ENCODE measurements around the gene MBP.

Gene MBP

DNA sequence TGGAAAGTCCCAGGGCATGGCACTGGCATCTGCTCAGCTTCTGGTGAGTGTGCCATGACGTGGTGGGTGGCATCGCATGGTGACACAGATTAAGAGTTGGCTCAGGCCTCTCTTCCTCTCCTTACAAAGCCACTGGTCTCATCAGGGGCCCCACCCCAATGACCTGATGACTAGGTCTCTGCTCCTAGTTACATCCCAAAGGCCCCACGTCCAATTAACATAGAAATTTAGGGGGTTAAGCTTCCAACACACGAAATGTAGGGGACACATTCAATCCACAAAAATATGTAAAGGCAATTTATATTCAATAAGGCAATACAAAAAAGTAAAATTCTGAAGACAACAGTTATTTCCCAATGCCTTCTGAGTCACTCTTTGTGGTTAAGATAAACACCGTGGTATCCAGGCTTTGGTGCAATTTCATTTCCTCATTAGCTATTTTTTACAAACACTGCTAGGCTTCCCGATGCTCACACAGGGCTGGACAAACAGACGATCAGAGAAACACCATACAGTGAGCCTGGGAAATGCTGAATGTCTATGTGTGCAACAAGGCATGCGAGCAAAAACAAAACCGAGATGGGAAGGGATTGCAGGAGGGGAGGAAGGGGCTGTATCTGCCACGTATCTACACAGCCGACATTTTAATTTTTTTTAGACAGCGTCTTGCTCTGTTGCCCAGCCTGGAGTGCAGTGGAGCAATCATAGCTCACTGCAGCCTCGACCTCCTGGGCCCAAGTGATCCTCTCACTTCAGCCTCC, 67.2 kb downstream of the MBP start:
- no peak for DNase-seq (ENCODE audit: low read depth, low spot score)

DNA sequence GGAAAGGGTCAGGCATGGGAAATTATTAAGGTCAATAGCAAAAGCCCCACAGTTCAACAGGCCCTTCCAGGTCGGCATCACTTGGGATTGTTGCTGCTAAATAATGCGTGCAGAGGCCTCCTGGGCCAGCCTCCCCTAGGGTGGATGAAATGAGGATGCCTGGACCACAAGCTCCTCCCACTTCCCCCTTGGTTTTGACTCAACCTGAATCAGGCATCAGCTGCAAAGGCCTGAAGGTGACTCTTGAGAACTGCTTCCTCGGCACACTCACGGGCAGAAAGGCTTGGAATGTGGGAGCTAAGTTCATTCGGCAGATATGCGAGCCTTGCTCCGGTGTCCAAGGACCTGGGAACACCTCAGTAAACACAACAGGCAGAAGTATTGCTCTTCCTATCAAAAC, 69.3 kb downstream of the MBP start:
- peak; percentile 70 for DNase-seq (ENCODE audit: low read depth, low spot score)

DNA sequence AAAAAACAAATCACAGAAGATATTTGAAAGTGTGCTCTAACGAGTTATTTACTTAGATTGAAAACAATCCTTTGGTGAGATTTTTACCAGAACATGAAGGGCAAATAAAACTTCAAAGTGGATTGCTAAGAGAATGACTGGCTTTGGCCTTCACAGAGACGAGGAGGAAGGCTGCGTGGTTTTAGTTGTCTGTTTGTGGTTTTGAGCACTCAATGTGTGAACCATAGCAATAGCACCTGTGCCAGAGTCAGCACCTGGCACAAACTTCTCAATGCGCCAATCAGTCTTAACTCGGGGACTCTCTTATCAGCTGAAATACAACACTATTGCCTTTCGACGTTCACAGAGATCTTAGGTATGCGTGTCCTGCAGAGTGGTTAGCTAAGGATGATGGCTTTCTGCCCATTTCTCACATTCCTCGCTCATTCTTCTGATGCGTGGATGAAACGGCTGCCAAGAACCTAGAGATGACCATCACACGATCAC, 70.0 kb downstream of the MBP start:
- DNase-seq (ENCODE audit: low read depth, low spot score): peak; percentile 56

DNA sequence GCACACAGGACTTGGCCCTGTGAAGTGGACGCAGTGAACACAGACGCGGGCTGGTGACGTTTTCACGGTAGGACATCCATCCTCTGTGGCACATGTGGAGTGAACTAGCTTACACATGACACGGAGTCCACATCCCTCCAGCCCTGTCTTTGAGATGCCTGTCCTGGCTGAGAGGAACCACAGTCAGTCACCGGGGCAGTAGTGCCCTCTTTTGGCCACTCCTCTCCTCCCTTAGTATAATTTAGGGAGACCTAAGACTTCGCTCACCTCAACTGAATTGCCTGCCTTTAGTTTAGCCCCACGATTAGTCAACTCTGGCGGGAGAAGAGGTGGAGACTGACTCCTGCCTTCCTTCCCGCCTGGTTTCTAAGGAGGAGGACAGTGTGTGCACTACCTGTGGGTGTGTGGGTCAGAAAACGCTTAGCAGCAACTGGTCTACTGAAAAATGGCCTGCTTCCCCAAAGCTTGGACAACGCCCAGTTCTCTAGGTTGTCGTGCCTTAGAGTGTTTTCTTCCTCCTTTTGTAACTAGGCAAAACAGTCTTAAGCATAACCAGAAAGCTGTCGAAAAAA, 70.6 kb downstream of the MBP start:
- no peak for DNase-seq (ENCODE audit: low read depth, low spot score)

DNA sequence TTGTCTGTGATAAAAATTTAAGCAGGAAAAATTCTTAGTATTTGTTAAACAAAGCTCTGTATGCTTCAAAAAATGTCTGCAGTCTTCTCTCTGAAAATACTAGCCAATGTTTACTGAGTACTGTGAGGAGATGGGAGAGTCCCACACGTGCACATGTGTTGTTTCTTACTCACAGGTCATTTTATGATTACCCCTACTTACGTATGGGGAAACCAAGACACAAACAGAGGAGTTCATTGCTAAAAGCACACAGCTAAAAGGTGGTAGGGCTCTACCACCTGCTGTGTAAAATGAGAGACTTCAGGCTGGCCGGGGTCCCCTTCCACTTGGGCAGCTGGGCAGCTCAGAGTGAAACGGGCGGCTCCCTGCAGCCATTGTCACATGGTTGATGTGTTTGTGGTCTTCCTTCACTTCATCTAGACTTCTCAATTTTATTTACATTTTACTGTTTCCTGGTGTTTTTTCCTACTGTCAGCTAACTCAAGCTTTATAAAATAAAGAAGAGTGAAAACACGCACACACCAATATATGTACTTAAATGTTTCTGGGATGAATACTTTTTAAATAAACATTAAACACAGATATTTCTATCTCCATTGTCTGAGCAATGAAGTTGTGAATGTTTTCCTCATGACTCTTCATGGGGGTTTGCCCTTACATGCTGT, 71.2 kb downstream of the MBP start:
- no peak for DNase-seq (ENCODE audit: low read depth, low spot score)

DNA sequence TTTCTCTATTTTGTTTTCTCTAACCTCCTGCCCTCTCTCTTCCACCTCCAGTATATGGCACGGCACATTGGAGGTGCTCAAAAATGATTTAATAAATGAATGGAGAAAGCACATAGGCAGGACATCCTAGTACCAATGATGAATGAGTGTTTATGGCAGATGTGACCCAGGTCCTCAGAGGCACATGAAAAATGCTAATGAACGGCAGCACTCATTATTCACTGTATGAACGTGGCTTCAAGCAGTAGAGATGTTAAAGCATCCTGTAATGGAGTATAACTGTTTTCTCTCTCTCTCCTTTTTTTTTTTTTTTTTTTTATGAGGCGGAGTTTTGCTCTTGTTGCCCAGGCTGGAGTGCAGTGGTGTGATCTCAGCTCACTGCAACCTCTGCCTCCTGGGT, 72.4 kb downstream of the MBP start:
- no peak for DNase-seq (ENCODE audit: low read depth, low spot score)

DNA sequence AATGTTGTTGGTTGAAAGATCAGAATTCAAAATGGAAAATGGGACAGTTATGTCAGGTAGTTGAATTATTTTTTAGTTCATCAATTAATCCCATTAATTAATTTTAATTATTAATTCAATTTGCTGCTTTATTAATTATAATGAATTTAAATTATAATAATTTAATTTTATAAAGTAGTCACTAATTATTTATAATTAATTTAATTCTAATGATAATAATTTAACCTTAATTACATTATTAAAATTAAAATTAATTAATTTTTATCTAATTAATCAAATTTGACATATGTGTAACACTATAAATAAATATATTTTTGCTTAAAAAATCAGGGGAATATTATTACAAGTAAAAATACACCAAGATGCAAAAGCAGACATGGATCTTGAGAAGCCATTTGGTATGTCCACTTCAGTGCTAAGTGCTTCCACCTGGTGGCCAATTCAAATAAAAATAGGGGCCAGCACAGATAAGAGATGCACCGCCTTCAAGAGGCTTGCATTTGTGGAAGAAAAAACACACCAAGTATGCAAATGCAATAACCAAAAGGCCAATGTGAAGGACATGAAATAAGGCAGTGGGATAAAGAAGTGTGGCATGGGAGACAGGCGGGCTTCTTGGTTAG, 73.2 kb downstream of the MBP start:
- DNase-seq (ENCODE audit: low read depth, low spot score): no peak

DNA sequence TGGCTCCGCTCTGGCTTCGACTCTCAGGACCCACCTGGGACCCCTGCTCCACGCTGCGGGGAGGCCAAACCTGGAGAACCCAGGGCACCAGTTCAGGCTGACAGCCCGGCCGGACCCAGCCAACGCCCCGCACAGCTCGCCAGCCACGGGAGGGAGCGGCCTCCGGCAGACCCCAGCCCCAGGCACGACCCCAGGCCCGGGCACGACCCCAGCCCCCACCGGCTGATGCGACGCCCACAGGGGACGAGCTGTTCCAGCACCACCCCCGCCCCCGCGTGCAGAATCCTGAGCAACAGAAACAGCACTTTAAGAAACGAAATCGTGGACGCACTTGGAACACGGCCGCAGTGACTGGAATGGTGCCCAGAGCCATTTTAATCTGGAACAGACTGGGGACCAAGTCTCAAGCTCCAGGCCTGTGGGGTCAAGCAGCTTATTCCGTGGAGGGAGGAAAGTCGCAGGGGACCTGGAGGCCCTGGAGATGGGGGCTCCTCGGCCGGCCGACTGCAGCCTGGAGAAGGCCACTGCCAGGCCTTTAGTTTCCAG, 74.2 kb downstream of the MBP start:
- no peak for DNase-seq (ENCODE audit: low read depth, low spot score)

DNA sequence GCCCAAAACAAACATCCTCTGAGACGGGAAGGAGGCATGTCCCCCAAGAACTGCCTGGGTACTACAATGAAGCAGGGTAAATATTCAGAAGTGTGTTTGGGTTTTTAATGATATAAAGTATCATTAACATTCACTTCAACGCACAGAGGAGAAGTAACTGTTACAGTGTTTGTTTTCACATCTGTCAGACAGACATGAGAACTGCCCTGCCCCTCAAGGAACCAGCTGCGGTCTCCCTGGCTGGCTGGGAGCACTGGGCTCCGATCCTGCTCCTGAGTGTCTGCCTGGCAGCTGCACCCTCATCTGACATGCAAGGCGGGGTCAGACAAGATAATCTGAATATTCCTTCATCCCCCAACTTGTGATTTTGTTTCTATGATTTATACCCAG, 75.6 kb downstream of the MBP start:
- no peak for DNase-seq (ENCODE audit: low read depth, low spot score)

DNA sequence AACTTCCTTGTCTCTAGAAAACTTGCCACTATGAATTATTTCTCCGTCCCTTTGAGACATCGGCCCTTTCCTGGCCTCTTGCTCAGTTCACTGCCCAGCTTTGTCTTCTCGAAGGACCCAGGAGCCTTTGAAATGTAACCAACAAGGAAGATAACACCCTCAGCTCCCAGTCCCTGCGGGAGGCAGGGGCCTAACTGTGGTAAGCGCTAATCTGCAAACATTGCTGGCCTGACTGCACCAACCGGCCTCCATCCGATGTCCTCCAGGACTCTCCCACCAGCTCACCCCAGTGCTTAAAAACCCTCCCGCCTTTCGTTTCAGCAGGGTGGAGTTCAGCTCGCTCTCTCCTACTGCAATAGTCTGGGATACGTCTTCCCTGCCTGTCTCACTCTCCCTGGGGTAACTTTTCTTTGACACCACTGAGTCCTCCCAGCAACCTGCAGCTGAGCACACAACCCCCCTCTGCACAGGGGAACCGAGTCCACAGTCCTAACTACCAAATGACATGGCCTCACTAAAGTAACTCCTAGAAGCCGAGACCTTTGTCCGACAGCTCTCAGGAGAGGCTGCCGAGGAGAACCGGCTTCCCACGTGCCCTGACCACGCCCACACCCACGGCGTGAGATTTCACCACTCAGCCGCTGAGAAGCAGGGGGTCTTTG, 76.1 kb downstream of the MBP start:
- DNase-seq (ENCODE audit: low read depth, low spot score): no peak

DNA sequence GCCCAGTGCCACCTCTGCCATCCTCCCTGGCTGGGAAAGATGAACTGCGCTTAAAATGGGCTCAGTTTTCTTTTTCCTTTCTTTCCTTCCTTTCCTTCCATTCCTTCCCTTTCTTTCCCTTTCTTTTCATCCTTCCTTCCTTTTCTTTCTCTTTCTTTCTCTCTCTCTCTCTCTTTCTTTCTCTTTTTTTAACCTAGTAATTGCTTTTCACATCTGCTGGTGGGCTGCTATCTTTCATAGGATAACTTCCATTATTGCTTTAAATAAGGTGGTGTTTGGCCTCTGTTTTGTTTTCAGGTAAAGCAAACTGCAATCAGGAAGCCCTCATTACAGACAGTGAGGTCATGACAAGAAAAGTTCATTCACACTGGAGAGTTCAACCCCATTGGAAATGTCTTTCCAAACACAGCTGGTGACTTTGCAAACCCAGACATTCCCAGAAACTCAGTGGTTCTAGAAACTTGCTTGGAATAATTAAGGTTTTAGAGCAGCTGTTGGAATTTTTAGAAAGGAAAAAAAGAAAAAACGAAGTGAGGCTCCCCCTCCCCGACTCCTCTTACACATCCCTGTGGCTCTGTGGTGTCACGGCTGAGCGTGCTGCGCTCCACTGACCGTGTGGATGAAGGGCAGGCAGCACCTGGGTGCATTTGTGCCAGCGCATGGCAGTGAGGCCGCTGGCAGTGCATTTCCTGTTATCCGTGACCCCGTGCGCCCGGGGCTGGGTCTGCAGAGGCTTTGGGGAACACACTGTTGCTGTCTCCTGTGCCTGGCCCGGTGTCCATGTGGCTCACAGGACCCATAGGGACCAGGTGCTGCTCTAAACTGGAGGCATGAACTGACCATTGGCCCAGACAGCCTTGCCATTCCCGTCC, 76.9 kb downstream of the MBP start:
- DNase-seq (ENCODE audit: low read depth, low spot score): no peak

DNA sequence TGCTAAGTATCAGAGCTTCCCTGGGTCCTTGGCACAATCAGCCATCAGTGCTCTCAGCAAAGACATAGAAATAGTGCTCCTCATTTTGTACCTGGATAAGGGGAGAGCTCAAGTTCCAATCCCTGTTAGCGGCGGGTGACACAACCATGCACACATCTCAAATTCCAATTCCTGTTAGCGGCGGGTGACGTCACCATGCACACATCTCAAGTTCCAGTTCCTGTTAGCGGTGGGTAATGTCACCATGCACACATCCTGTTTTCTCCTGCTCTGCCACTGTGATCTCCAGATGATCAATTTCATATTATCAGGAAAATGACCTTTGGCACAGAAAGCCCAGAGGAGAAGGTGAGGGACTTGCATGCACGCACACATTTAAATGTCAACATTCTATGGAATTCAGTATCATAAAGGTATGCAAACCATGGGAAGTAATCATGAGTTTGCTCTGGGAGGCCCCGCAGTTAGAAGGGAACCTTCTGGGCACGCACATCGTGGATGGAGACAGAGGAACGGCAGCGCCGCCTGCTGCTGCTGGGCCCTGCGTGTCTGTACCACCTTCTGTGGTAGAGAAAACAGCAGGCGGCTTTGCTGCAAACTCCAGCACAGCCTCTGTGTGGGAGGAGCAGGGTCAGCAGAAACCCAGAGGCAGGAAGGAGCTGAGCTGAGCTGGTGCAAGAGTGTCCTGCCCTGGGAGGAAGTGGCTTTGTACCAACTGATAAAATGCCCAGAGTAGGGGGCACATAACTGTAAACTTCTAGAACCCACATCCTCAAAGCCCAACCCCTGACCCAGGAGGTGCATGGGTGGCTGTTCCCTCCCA, 77.8 kb downstream of the MBP start:
- peak; percentile 53 for DNase-seq (ENCODE audit: low read depth, low spot score)

DNA sequence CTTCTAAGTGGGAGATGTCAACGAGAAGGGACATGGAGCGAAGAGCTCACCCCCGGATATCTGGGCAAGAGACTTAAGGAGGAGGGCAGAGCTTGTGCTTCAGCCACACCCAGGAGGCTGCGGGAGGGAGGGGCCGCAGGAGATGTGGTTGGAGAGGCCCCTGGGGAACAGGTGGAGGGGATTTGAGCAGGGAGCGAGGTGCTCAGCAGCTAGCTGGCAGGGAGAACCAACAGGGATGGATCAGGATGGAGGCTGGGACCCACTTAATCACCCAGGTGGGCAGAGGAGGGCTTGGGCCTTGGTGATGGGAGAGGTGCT, 78.3 kb downstream of the MBP start:
- DNase-seq (ENCODE audit: low read depth, low spot score): no peak

DNA sequence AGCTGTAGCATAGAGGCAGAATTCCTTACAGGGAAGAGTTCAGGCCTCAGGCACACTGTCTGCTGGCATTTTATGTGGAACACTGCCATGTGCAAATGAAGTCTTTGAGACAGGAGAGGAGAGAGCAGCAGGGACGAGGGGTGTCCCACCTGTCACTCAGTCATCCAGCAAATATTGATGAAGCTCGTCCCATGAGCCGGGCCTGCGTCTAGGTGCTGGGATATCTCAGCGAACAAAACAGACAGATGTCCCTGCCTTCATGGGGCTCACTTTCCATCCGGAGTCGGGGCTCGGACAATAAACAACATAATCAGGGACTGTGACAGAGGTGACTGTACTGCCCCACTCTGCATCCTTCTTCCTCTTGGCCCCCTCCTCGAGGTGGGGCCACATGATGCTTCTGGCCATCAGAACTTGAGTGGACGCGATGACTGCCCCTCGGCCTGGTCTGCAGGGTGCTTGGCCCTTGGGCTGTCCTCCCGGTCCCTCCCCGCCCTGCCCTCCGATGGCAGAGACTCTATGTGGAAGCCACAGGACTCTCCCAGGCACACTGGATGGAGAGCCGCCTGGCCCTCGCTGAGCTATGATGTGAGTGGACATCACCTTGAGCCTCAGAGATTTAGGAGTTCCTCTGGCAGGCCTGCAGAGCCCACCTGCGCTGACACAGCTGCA, 78.8 kb downstream of the MBP start:
- no peak for DNase-seq (ENCODE audit: low read depth, low spot score)

DNA sequence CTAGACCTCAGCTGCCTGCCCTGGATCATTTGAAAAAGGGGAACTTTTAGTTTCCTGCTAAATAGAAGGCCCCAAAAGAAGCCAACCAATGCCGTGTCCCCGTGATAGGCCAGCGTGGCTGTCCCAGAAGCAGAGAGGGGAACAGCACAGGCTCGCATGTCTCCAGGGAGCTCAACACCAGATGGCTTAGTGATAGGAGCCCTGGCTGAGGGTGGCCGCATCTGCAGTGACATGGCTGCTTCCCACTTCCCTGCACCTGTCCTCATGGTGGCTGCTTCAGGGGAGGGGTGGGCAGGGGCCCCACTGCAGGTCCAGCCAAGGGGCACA, 79.6 kb downstream of the MBP start:
- no peak for DNase-seq (ENCODE audit: low read depth, low spot score)

DNA sequence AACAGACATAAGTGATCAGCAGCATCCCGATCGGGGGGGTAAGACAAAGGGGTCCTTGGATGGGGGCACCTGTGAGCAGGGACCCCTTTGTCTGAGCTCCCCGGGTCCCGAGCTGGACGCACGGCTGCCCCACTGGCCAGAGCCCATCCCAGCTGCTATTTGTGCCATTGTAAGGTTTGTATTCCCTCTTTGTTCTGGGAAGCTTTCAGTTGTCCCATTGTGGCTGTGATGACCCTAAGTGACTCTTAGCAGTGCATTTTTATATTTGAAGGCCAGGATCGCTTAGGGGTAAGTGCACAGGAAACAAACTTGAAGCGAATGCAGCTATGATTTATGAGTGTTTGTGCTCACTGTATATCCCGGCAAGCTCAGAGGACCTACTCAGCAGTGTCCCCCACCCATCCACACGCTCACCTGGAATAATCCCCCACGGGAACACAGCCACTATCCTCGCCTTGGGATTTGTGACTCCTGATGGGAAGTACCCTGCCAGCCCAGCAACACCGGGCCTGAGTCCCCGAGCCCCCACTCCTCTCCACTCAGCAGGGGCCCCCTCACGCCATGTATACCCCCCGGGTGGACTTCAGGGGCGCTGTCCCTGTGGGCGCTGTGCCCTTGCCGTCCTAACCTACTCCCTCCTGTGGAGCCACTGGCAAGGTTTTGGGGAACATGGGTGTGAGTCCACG, 80.1 kb downstream of the MBP start:
- no peak for DNase-seq (ENCODE audit: low read depth, low spot score)

DNA sequence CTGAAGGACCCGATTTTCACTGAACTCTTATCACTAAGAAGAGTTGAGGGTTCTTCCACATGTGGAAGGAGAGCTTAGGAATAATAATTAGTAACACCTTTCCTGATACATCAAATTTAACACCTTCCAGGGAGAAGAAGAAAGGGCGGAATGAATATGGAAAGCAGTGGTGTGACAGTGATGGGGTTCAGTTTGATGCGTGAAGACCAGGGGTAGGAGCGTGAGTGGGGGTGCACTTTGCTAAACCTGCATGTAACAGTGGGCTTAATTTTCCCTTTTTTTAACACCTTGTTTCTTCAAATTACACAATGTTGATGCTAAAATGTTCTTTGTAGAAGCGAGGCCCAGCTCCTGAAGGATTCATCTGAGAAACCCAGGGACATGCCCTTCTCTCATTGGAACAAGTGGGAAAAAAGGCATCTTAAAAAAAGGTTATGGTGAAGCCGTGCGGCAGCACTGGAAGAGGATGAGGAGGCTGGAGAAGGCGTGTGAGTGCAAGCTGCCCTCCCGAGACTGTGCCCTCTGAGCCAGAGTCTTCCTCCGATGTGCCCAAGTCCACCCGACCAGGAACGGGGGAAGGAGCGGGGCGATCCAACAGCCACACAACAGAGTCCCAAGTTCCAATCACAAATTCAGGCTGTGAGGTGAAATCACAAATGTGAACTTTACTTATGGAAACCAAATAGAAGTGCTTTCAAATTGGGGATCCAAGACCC, 80.8 kb downstream of the MBP start:
- no peak for DNase-seq (ENCODE audit: low read depth, low spot score)

DNA sequence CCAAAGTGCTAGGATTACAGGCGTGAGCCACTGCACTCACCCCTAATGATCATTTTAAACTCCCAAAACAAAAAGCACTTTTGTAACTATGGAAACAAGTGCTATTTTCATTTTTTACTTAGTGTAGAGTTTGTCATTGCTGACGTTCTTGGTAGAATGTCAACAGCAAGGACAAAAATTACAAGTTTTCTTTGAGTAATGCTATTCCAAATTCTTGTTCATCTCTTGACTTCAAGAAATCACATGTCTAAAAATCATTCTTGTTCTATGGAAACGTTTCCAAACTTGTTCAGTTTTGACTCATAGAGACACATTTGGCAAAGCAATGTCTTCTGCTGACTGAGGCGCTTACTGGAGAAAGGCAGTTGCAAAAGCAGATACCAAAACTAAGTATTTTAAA, 82.6 kb downstream of the MBP start:
- no peak for DNase-seq (ENCODE audit: low read depth, low spot score)

Data from activated CD4-positive, CD25-positive, alpha-beta regulatory T cell treated with anti-CD3 and anti-CD28 coated beads, Interleukin-2, amount 50 U/mL, for 16 hours (primary cell).